SW 1271 (cell line): ENCODE data around the gene UCKL1.
A peak's percentile ranks its signal among the peaks of the same experiment; 100 is the strongest.

Source experiments
- DNase-seq, 2 experiments: peaks; one replicate each; lab custom pipeline; 2025; lab: John Stamatoyannopoulos, UW

Gene UCKL1

DNA sequence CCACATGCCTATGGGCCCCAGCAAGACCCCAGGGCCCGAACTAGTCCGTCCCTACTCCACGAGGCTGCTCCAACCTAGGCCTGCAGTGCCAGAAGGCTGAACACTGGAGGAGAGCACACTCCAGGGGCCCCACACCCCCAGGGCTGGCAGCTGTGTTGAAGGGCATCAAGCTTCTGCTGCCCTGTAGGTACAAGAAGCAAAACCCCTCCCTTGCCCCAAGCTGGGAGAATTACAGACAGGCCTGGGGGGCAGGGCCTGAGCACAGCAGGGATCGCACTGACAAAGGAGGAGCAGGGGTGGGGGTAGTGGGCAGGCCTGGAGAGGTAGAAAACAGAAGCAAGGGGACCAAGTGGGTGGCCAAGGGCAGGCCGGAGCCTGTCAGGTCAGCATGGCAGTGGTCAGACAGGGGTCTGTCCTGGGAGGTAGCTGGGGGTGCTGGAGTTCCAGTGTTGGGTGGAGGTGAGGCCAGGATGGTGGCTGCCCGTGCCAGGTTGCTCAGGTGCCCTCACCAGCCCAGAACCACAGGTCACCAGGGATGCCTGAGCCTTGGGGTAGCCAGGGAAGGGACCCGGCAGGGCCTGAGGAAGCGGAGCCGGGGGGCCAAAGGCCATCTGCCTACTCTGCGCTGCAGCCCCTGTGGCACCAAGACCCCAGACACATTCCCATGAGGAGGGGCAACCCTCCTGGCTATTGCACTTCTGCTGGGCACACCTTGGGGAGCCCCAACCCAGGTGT is 2.9 kb upstream of the UCKL1 start:
- DNase-seq = no peak

DNA sequence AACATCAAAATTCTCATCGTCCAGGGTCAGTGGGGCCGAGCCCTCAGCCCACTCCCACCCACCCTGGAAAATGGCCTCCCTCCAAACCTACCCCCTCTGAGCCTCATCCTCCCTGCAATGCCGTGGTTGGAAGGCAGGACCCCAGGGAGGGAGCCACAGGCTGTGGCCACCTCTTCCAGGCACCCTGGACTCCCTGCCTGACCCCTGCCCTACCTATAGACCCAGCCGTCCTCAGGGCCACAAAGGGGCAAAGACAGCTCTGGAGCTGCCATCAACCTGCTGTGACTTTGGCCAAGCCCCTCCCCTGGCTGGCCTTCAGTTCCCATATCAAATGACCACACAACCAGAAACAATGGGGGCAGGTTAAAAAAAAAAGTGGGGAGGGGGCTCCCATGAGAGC is 2.3 kb upstream of the UCKL1 start:
- no peak for DNase-seq

DNA sequence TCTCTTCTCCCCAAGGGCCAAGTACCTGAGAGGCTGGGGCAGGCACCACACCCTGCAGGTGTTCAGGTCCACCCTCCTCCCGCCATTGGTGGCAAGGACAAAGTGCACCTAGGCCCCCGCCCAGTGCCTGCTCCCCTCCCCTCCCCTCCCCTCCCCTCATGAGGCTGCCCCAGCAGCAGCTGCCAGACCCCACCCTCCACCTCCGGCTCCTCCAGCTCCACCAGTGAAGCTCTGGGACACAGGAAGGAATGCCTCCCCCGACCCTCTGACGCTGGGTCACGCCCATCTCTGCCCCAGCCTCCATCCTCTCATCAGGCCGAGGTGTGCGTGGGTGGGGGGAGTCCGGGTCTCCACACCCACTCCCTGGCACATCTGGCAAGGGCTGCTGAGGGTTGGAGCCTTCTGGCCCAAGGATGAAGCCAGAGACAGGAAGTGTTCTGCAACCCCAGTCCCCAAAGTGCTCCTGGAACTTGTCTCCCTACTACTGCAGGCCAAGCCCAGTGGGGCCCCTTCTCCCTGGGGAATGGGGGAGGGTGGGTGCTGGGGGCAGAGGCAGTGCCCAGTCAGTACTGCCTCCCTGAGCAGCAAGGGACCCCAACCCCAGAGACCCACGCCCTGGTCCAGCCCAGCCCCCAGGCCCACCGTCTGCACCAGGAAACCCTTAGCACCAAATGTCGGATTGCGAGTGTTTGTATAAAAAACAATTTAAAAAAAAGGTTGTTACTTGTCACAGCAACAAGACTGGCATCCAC is 1.6 kb upstream of the UCKL1 start:
- DNase-seq = no peak

DNA sequence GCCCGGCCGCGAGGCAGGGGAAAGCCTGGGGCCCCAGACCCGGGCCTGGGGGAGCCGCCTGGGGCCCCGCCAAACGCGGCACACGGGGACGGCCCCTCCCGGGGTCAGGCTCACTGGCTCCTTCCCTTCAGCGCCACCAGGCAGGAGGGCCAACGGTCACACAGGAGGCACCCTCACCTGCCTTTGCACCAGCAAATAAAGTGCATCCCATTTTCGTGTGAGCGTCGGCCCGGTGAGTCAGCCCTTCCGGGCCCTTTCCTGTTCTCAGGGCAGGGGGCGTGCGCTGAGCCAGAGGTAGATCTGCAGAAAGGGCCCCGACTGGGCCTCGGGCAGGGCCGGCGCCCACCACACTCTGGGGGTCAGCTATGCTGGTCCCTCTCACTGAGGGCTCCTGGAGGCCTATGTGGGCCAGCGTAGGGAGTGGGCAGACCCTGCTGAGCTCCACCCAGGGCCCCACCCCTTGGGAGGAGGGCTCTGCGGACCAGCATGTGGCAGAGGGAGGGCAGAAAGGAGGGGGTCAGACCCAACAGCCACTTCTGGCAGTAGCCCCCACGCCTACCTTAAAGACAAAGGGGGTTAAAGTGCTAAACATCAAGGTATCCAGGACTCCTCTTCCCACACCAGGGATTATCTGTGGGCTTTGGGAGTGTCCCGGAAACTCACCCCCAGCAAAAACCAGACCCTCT is 931 bp upstream of the UCKL1 start:
- peak; percentile 76 to 79 for DNase-seq

DNA sequence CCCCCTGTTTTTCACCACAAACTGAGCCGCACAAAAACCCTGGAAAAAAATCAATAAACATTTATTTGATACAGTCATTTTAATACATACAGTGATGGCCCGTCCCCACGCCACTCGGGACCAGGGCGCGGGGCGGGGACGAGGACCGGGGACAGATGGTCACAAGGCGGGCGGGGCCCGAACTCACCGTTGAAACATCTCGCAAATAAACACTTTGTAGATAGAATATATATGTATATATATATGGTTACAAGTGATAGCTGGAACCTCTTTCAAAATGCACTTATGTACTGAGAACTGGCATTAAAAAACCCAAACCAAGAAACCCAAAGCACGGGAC is 418 bp upstream of the UCKL1 start:
- DNase-seq = no peak

DNA sequence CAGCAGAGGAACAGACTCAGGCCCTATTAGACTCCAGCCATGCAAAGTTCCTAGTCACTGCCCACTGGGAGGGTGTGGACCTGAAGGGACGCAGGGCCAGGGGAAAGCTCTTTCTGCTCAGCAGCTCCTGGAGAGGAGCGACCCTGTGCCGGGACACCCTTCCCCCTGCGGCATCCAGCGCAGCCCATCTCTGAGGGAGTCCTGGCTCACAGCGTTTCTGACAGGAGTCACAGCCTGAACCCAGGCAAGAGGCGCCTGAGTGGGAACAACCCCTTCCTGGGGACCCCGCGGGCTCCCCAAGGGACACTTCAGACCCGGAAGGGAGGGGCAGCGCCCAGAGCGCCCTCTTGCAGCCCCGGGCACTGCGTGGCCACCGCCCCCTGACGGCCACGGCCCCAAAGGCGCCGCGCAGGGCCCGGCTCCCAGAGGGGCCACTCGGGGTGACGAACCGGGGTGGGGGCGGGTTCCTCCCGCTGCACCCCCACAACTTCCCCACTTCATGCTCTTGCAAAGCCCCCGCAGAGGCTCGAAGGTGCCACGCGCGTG is 862 bp downstream of the UCKL1 start:
- DNase-seq = peak in 1 of 2 experiments; percentile 50

DNA sequence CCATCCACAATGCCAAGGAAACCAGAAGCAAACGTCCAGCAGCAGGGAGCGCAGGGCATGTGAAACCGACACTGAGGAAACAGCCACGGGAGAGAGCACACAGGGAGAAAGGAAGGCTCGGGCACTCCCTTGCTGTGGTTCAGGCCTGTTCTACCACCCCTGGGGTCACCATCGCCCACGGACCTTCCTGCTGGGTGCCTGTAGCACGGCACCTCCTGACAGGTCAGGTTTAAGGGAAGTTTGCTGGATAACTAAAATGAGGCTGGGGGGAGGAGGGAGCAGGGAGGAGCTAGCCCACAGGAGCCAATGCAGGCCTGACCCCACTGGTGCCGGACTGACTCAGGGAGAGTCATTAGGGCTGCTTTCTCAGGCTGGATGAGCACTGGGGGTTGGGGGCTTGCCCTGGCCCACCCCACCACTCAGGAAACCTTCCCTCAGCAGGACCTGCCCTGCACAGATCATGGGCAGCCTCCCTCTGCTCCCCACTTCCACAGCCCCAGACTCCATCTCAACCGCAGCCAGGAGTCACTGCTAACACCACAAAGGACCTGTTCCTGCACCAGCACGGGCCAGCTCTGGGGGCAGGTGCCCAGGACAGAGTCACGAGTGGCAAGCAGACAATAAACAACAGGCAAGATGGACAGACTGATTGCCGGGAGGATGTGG is 2.3 kb downstream of the UCKL1 start:
- no peak for DNase-seq

DNA sequence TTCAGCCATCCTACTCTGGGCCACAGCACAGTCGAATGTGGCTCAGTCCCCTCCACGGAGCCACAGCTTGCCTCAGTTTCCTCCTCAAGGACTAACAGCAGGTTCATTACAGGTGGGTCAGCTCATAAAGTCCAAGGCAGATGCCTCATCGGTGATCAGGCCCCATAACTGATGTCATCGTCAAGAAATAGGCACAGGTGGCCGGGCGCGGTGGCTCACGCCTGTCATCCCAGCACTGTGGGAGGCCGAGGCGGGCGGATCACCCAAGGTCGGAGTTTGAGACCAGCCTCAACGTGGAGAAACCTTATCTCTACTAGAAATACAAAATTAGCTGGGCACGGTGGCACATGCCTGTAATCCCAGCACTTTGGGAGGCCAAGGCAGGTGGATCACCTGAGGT is 3.4 kb downstream of the UCKL1 start:
- no peak for DNase-seq

DNA sequence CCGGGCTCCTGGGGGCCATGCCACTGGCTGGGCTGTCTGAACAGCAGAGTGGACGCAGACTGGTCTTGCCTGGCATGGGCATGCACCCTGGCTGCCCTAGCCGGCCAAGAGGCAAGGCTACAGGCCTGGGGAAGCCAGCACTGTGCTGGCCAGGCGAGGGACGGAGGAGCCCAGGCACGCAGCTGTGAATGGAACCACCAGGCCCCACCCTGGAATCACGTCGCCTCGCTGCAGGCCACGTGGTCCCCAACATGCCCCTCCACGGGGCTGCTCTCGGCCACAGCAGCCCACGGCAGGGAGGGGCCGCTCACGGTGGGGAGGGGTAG is 4.0 kb downstream of the UCKL1 start:
- no peak for DNase-seq

DNA sequence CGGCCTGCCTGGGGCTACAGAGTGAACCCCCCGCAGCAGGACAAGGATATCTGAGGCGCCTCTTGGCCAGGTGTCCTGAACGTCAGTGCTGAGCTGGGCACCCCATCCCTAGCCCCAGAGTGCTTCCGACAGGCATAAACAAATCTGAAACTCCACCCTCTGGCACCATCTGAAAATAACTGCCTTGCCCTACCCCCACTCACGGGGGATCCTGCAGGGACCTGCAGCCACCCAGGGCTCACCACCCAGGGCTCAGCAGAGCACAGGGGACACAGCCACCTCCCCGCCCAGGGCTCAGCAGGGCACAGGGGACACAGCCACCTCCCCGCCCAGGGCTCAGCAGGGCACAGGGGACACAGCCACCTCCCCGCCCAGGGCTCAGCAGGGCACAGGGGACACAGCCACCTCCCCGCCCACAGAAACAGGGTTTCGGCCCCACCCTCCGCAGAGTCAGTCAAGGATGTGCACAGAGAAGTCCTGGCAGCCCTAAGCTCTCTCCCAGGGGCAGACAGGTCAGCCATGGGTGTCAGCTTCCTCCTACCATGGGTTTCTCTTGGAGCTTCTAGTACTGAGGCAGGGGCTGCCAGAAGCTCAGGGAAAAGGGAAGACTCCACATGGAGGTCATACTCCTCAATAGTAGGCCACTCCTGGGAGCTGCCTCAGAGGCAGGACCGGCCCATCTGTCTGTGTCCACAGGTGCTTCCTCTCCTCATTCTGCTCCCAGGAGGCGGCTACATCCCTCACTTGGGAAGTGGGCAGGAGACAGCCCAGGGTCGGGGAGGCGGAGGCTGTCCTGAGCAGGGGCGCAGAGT is 4.6 kb downstream of the UCKL1 start:
- DNase-seq = no peak

DNA sequence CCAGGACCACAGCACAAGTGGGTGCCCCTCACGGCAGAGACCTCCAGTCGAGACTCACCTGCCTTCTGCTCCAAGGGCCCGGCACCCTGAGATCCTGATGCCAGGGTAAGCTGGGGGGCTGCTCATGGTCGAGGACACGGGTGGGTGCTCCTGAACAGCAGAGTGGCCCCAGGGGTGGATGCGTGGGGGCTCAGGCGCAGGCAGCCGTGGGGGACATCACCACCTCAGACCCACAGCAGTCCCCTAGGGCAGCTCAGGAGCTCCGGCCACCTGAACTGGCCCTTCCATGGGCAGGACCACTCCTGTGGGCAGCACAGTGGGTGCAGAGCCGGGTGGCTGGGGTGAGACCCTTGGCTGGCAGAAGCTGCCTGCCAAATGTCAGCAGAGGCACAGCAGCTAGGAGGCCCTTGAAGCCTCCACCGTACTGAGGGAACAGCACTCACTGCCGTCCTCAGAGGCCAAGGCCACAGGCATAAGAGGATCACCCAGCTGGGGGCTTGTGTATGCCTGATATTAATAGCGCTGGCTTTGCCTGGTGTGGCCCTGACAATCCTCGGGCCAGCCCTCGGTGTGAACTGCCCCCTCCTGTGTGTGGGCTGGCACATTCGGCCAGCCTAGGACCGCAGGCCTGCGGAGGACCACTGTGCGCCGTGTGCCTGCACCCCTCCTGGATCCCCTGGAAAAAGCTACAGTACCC is 5.4 kb downstream of the UCKL1 start:
- no peak for DNase-seq

DNA sequence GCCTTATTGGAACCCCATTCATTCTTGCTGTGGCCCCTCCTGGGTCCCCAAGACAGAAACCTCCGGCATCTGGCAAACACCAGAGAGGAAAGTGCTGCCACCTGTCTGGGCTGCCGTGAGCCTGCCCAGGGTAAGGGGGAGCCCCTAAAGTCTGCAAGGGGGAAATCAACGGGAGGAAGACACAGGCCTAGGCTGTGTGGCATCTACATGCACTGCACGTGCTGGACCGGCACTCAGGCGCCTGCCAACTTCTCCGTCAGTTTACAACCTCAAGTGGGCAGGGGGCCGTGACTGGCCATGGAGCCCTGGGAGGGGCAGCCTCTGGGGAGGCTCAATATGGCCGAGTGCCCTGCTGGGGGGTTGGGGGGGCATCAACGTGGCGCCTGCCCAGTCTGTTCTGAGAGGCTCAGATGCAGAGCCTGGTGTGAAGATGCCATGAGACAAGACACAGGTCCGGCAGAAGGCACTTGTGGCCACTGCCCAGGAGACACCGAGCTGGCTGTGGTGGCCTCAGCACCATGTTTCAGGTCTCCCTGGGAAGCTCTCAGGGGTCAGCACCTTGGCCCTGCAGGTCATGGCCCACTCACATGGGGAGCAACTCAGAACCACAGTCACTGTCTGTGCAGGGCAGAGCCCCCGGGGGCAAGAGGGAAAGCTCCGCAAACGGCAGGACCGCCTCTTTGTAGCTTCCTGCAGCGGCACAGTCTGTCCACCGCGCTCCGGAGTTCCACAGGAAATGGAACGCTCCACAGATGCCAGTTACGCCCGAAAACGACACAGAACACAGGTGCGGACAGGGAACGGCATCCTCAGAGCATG is 8.4 kb downstream of the UCKL1 start:
- DNase-seq = no peak

DNA sequence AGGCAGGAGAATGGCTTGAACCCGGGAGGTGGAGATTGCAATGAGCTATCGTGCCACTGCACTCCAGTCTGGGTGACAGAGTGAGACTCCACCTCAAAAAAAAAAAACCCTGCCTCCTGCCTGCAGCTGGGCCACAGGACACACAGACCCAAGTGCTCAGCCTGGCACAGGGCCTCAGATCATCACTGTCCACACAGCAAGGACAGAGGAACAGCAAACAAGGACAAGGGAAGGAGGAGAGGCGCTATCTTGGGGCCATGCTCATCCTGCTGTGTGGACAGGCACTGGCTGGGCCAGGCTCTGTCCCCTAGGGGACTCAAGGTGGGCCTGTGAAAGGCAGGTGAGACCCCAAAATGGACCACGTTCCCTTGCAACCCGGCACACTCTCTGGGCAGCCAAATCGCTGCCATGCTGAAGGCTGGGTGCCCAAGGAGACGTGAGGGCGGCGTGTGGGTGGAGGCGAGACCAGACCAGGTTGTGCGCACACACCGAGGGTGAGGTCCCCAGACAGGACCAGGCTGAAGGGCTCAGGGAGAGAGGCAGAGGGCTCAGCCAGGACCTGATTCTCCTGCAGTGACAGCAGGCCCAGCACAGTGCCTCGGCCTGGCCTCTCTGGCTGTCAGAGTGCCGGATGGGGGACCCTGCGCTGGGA is 9.1 kb downstream of the UCKL1 start:
- no peak for DNase-seq

DNA sequence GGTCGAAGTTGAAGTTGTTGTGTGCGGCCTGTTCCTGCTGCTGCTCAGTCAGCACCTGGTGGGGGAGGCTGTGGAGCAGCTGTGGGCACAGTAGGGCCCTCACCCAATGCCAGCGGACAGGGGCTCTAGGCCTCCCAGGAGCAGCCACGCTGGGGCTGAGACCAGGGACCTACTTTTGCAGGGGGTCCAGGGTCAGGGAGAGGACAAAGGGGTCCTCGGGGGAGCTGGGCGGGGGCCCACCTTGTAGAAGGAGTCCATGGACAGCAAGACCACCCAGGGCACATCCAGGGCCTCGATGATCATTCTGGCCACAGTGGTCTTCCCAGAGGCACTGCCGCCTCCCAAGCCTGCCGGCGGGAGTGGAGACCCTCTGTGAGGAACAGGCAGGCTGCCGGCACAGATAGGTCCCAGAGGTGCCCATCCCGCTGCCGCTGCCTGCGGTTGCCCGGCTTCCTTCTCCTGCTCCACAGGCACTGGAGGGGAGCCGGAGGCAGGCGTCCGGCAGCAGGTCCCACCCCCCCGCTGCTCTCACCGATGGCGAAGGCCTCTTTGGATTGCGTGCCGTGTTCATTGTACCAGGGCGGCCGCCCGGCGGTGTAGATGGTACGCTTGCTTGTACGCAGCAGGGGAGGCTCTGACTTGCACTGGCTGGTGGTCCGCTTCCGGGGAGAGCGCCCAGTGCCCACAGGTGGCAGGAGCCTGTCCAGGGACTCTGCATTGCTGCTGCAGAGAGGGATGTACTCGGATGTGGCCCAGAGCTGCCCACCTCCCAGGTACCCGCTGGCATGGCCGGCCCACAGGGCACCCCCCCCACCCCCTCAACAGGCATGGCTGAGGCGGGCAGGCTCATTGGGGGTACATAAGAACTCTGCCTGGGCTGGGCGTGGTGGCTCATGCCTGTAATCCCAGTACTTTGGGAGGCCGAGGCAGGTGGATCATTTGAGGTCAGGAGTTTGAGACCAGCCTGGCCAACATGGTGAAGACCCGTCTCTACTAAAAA is 10.0 kb downstream of the UCKL1 start:
- no peak for DNase-seq

DNA sequence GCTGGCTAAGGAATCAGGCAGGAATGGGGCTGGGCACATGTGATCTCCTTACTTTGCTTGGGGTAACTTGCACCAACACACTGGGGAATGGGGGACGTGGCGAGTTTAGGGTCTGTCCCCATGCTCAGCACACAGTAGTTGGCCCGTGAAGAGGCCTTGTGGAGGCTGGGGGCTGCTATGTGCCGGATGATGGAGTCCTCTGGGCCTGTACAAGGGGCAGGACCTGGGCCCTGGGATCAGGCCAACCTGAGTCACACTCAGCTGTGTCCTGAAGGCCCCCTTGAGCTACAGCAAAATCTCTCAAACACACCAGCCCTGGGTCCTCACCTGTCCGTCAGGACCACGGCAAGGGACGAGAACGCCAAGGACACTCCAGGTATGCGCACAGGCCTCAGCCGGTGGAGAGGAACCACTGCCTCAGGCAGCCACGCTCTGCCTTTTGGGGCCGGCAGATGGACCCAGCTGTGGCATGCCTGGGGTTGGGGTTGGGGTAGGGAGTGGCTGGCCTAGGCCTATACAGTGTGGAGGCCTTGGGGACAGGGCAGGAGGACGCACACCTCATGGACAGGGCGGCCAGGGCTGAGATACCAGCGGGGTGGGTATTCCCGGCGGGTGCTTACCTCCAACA is 11.1 kb downstream of the UCKL1 start:
- no peak for DNase-seq

DNA sequence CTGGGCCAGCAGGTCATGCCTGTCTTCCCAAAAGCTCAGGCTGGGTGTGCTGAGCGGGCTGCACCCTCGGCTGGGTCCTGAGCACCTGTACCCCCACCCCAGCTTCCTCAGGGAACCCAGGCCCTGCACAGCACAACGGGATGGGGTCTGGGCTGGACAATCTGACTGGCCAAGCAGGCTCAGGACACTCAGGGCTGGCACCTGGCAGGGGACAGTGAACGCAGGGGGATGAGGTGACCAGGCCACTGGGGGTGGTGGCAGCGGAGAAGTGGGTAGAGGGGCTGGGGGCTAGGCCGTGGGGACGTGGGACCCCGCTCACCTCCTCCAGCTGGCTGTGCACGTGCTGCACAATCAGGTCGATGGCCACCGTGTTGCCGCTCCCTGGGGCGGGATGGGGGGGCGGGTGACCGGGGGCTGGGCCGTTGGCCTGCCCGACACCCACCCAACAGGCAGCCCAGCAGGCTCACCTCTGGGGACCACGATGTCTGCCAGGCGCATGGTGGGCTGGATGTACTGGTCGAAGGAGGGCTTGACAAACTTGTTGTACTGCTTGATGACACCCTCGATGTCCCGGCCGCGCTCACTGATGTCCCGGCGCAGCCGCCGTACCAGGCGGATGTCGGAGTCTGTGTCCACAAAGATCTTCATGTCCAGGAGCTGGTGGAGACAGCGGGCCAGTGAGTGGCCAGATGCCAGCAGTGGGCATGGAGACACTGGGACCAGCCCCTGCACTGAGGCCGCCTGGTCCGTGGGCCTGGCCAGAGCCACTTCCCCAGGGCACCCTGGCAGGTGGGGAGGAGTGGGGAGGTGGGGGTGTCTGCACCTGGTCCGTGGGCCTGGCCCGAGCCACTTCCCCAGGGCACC is 11.9 kb downstream of the UCKL1 start:
- no peak for DNase-seq

DNA sequence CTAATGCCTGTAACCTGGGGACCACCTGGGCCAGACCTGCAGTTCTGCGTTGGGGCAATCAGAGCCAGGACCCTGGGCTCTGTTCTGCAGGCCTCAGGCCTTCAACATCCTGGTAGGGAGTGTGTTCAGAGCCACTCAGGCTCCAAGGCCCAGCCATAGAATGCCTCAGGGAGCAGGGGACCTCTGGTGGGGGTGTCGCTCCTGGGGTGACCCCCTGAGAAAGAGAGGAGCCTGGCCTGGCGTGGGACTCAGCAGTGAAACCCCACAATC is 12.5 kb downstream of the UCKL1 start:
- no peak for DNase-seq
